NCI-H460 (cell line): ENCODE measurements around the gene SLC41A3. TPM values are rescaled to one million over a fixed set of nuclear protein-coding genes. Genes with fewer than 3 reads are reported as not detected.
"Not testable (repeated sequence)": the region's sequence is repeated elsewhere in the genome, so short reads cannot be mapped to it uniquely, and the experiment has no call there.

Source experiments
- DNase-seq: peaks from one replicate; pipeline ENCODE4 v3.0.0-alpha.2; 2016; ENCODE audit warnings: low read depth; ENCODE audit errors: extremely low read depth
- total RNA-seq: library from RNA; depleted of rRNA; stranded (reverse); fragments of >200 nt; shearing (Covaris generic); gene quantifications from 2 replicates; pipeline ENCODE4 v1.2.3, GENCODE V29; 2014

SLC41A3 gene
- total RNA-seq, 1 experiment from 2014 or later: 27.8 TPM

- DNase-seq: no peak
These were observed 70.2 kb downstream of the SLC41A3 start for GRCh38 chr3:126013751-126014156.

GRCh38 chr3:126009181-126009580 lies 74.7 kb downstream of the SLC41A3 start:
- no peak for DNase-seq

- no peak for DNase-seq
These were observed 75.7 kb downstream of the SLC41A3 start for GRCh38 chr3:126008219-126008618.

- DNase-seq: no peak
These were observed 78.0 kb downstream of the SLC41A3 start for GRCh38 chr3:126005951-126006350.

- no peak for DNase-seq
These were observed 79.2 kb downstream of the SLC41A3 start for GRCh38 chr3:126004692-126005091.

- no peak for DNase-seq
These were observed 79.7 kb downstream of the SLC41A3 start for GRCh38 chr3:126004217-126004616.

GRCh38 chr3:126003447-126004190 lies 80.3 kb downstream of the SLC41A3 start:
- no peak for DNase-seq

GRCh38 chr3:126002189-126002588 lies 81.7 kb downstream of the SLC41A3 start:
- no peak for DNase-seq

- not testable (repeated sequence) for DNase-seq
These were observed 87.2 kb downstream of the SLC41A3 start for GRCh38 chr3:125996751-125997150.

- DNase-seq: peak; percentile 59
These were observed 93.5 kb downstream of the SLC41A3 start for GRCh38 chr3:125990253-125990970.

GRCh38 chr3:125984951-125985350 lies 99.0 kb downstream of the SLC41A3 start:
- DNase-seq: not testable (repeated sequence)

GRCh38 chr3:125977104-125977503 lies 106.8 kb downstream of the SLC41A3 start:
- not testable (repeated sequence) for DNase-seq

- not testable (repeated sequence) for DNase-seq
These were observed 107.9 kb downstream of the SLC41A3 start for GRCh38 chr3:125976003-125976390.

- not testable (repeated sequence) for DNase-seq
These were observed 108.5 kb downstream of the SLC41A3 start for GRCh38 chr3:125975245-125976002.

GRCh38 chr3:125971997-125972944 lies 111.7 kb downstream of the SLC41A3 start:
- DNase-seq: peak; percentile 8

- DNase-seq: not testable (repeated sequence)
These were observed 115.0 kb downstream of the SLC41A3 start, which contains the start of gene ROPN1B for GRCh38 chr3:125968701-125969592. ROPN1B (plus strand) TSS chr3:125969178; CDS start chr3:125972055, 2,877 bp downstream.

GRCh38 chr3:125968121-125968520 lies 115.8 kb downstream of the SLC41A3 start:
- DNase-seq: not testable (repeated sequence)

GRCh38 chr3:125967156-125967555 lies 116.8 kb downstream of the SLC41A3 start:
- DNase-seq: no peak

GRCh38 chr3:125965505-125965904 lies 118.4 kb downstream of the SLC41A3 start:
- no peak for DNase-seq
